HG03571 (cell line): ENCODE results near the gene TAPBPL.
"Not testable (repeated sequence)": the region's sequence is repeated elsewhere in the genome, so short reads cannot be mapped to it uniquely, and the experiment has no call there.

ENCODE experiments used
- ATAC-seq: cut with Tn5 transposase; IDR thresholded peaks from one replicate; pipeline ENCODE4 v1.9.1; 2021; ENCODE audit not compliant: unreplicated experiment

Gene TAPBPL

GRCh38 chr12:6451348-6452244 lies at the start of gene TAPBPL:
TSS of gene TAPBPL (plus strand) at chr12:6452042. CDS start at chr12:6452249, 207 bp downstream.
- peak; percentile 55 for ATAC-seq

- no peak for ATAC-seq
Measured at GRCh38 chr12:6404390-6404789, 47.5 kb upstream of the TAPBPL start.

GRCh38 chr12:6405963-6406362 lies 45.9 kb upstream of the TAPBPL start:
- ATAC-seq: no peak

- no peak for ATAC-seq
Measured at GRCh38 chr12:6407236-6407954, 44.4 kb upstream of the TAPBPL start.

GRCh38 chr12:6416596-6416995 lies 35.2 kb upstream of the TAPBPL start:
- ATAC-seq: no peak

- no peak for ATAC-seq
Measured at GRCh38 chr12:6418796-6419195, 33.0 kb upstream of the TAPBPL start.

- ATAC-seq: no peak
Measured at GRCh38 chr12:6420364-6420763, 31.5 kb upstream of the TAPBPL start.

- peak; percentile 56 for ATAC-seq
Measured at GRCh38 chr12:6423267-6424007, 28.4 kb upstream of the TAPBPL start.

- no peak for ATAC-seq
Measured at GRCh38 chr12:6424008-6424347, 27.9 kb upstream of the TAPBPL start.

GRCh38 chr12:6424866-6425265 lies 27.0 kb upstream of the TAPBPL start:
- no peak for ATAC-seq

- ATAC-seq: no peak
Measured at GRCh38 chr12:6425590-6426531, 26.0 kb upstream of the TAPBPL start.

- ATAC-seq: peak; percentile 49
Measured at GRCh38 chr12:6426882-6427671, 24.8 kb upstream of the TAPBPL start.

GRCh38 chr12:6427796-6428195 lies 24.0 kb upstream of the TAPBPL start:
- ATAC-seq: not testable (repeated sequence)

- no peak for ATAC-seq
Measured at GRCh38 chr12:6428326-6428725, 23.5 kb upstream of the TAPBPL start.

- ATAC-seq: no peak
Measured at GRCh38 chr12:6430124-6430989, 21.5 kb upstream of the TAPBPL start.

GRCh38 chr12:6432991-6433390 lies 18.9 kb upstream of the TAPBPL start:
- no peak for ATAC-seq

GRCh38 chr12:6434205-6435140 lies 17.4 kb upstream of the TAPBPL start:
- ATAC-seq: no peak
